Peyer's patch (tissue), 4 donors: ENCODE results near the gene ZNF827. TPM values are rescaled to one million over a fixed set of nuclear protein-coding genes. Genes with fewer than 3 reads are reported as not detected.
A peak's percentile ranks its signal among the peaks of the same experiment; 100 is the strongest.

Experiments
- DNase-seq, 3 donors: peaks; one replicate each; pipeline ENCODE4 v3.0.0-alpha.2; 2017 to 2019
- H3K27ac ChIP-seq, 4 donors: fragments of 200-600 bp; sonication (generic); one replicate each; pipeline ENCODE4 v1.5.1; 2016 to 2019
- H3K27me3 ChIP-seq, 2 donors: fragments of 200-600 bp; sonication (generic); one replicate each; pipeline ENCODE4 v1.5.1; 2019
- H3K36me3 ChIP-seq, 3 donors: fragments of 200-600 bp; sonication (generic); one replicate each; pipeline ENCODE4 v1.5.1; 2016 to 2019
- H3K4me1 ChIP-seq, 4 donors: fragments of 200-600 bp; sonication (generic); one replicate each; pipeline ENCODE4 v1.5.1; 2016 to 2019
- H3K4me3 ChIP-seq, 4 donors: fragments of 200-600 bp; sonication (generic); 1 replicate in 3 of 4; 2 replicates in 1 of 4; pipeline ENCODE4 v1.5.1; 2016 to 2019; ENCODE audit warnings: mild to moderate bottlenecking in 1 of 4
- H3K9me3 ChIP-seq, 4 donors: fragments of 200-600 bp; sonication (generic); one replicate each; pipeline ENCODE4 v1.5.1; 2016 to 2019; ENCODE audit warnings: mild to moderate bottlenecking in 1 of 4
- POLR2A ChIP-seq, 2 donors: fragments of 450-650 bp; IDR thresholded peaks; one replicate each; pipeline ENCODE4 v1.5.1; 2017; ENCODE audit warnings: antibody characterized with exemption in 2 of 2, mild to moderate bottlenecking in 2 of 2, moderate library complexity in 2 of 2
- total RNA-seq, 4 donors: library from RNA; depleted of rRNA; stranded (reverse); fragments of >200 nt; gene quantifications; one replicate each; pipeline ENCODE4 v1.1.0, GENCODE V29; 2016
- TF ChIP-seq, protein P1 (sequence below), 6 experiments: fragments of 450-650 bp in 4 of 6; fragments of 200-600 bp in 2 of 6; sonication (generic) in 1 of 6; IDR thresholded peaks; one replicate each; pipeline ENCODE4 v1.5.1; 2017 to 2019; ENCODE audit warnings: antibody characterized with exemption in 6 of 6, mild to moderate bottlenecking in 3 of 6, moderate library complexity in 1 of 6

ZNF827 gene
- total RNA-seq, 4 donors from 2014 or later = 46.3 to 206 (median 60.5) TPM

DNA sequence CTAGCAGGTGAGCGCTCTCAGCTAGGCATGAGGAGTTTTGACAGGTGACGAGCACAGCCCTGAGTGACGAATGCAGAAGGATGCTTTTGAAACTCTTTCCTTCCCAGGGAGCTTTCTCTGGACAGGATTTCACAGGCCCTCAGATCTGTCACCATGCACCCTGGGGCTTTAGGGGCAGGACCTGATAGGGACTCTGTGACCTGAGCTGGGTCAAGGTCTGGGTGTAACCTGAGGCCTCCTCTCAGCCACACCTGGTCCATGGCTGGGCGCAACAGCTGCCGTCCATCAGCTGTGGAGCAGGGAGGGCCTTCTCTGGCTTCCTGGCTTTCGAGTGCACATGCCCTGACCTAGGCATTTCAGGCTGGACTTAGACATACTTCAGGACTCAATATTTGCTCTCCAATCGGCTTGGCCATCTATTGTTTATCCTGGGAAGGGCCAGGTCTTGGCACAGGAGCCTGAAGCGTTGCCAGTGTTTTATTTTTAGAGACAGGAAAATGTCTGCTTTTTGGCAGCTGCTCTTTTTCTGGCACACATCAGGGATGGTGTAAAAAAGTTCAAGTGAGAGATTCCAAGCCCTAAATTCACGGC lies 202.3 kb downstream of the ZNF827 start:
- Histone ChIP-seq H3K27ac (peak overlapping the region in 2 of 4 donors; percentile 20 to 97), H3K27me3 (no peaks in the 10 kb centered on the region), H3K9me3 (no peaks in the 10 kb centered on the region), H3K4me3 (no peak overlapping the region), H3K36me3 (no peaks in the 10 kb centered on the region), H3K4me1 (peaks cover 0 to 34% (median 4%) of the 10 kb centered on the region in 4 donors)
- TF ChIP-seq, protein P1, sequence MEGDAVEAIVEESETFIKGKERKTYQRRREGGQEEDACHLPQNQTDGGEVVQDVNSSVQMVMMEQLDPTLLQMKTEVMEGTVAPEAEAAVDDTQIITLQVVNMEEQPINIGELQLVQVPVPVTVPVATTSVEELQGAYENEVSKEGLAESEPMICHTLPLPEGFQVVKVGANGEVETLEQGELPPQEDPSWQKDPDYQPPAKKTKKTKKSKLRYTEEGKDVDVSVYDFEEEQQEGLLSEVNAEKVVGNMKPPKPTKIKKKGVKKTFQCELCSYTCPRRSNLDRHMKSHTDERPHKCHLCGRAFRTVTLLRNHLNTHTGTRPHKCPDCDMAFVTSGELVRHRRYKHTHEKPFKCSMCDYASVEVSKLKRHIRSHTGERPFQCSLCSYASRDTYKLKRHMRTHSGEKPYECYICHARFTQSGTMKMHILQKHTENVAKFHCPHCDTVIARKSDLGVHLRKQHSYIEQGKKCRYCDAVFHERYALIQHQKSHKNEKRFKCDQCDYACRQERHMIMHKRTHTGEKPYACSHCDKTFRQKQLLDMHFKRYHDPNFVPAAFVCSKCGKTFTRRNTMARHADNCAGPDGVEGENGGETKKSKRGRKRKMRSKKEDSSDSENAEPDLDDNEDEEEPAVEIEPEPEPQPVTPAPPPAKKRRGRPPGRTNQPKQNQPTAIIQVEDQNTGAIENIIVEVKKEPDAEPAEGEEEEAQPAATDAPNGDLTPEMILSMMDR (IDR thresholded peaks at IDR 0.05) = no peak
- DNase-seq = peak in 1 of 3 donors; percentile 49

DNA sequence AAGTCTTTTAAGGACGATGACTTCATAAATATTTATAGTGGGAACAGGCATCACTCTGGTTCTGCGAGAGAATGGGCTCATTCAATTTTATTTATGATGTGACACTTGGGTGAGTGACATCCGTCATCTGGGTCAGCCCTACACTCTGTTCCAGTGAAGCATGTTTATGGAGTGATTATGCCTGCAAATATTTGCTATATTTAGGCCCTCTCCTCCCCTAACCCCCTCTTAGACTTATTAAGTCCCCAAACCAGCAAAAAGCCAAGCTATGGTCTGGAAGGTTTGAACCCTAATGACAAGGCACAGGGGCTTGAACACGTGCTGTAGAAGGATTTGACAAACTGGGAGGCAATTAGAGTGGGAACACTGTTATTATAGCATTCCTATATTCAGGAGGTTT lies 202.8 kb downstream of the ZNF827 start:
- TF ChIP-seq POLR2A (IDR thresholded peaks at IDR 0.05) = no peak
- Histone ChIP-seq H3K27me3 (no peaks in the 10 kb centered on the region), H3K27ac (peak overlapping the region in 2 of 4 donors; percentile 20 to 97), H3K9me3 (no peaks in the 10 kb centered on the region), H3K4me3 (no peak overlapping the region), H3K4me1 (peaks cover 0 to 37% (median 4%) of the 10 kb centered on the region in 4 donors), H3K36me3 (no peaks in the 10 kb centered on the region)
- no peak for DNase-seq

DNA sequence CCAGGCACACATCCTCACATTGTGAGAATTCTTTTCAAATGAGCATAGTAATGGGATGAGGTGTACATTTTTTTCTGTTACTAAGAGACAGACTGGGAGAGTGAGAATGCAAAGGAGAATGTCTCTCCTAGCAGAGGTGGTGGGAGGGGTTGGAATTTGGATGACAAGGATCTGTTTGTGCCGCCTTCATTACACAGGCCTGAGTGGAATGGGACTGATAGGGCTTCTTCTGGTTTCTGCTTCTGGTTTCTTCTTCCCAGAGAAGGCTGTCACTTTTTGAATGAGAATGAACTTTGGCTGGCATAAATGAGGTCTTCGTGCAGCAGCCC lies 203.3 kb downstream of the ZNF827 start:
- H3K9me3 ChIP-seq = no peaks in the 10 kb centered on the region
- TF ChIP-seq POLR2A (IDR thresholded peaks at IDR 0.05) = no peak
- TF ChIP-seq, protein P1 (IDR thresholded peaks at IDR 0.05) = no peak
- no peaks in the 10 kb centered on the region for H3K27me3 ChIP-seq
- H3K27ac ChIP-seq = peak overlapping the region in 1 of 4 donors; percentile 97
- DNase-seq = no peak
- no peak overlapping the region for H3K4me3 ChIP-seq
- peaks cover 0 to 39% (median 4%) of the 10 kb centered on the region in 4 donors for H3K4me1 ChIP-seq
- H3K36me3 ChIP-seq = no peaks in the 10 kb centered on the region

DNA sequence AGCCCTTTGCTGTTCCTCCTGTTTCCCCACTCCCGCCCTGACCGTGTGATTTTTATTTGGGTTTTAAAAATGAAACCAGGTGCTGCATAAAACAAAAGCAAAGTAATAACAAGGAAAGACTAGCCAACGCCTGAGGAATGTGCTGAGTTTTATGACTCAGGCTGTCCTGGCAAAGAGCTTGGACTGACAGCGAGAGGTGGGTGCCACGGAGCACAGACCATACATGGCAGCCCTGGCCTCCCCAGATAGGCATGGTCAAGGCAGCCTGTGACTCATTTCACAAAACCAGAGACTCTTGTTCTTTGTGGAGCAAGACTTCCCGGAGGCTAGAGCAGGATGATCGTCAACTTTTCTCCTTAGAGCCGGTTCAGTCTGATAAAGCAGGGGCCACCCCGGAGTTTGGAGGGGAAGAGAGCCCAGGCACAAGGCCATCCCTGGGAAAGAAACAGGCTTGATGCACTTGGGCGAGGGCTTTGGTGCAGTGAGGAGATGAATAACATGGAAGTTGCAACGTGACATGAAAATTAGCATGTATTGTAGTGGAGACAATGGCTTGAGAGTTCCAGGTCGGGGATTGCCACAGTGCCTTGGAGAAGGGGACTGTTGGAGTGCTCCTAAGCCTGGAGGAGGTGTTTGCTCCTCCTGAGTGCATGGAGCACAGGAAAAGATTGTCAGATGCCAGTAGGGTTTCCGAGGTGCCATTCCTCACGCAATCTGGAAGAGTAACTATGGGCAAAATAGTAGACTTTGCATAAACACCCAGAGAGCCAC lies 203.9 kb downstream of the ZNF827 start:
- TF ChIP-seq, protein P1 (IDR thresholded peaks at IDR 0.05) = no peak
- TF ChIP-seq POLR2A (IDR thresholded peaks at IDR 0.05) = no peak
- Histone ChIP-seq H3K9me3 (no peaks in the 10 kb centered on the region), H3K4me1 (peaks cover 0 to 39% (median 4%) of the 10 kb centered on the region in 4 donors), H3K27me3 (no peaks in the 10 kb centered on the region), H3K36me3 (no peaks in the 10 kb centered on the region), H3K4me3 (peak overlapping the region in 2 of 4 donors; percentile 9 to 12), H3K27ac (peak overlapping the region in 3 of 4 donors; percentile 83 to 97 (median 86))
- DNase-seq = peak in 1 of 3 donors; percentile 56

DNA sequence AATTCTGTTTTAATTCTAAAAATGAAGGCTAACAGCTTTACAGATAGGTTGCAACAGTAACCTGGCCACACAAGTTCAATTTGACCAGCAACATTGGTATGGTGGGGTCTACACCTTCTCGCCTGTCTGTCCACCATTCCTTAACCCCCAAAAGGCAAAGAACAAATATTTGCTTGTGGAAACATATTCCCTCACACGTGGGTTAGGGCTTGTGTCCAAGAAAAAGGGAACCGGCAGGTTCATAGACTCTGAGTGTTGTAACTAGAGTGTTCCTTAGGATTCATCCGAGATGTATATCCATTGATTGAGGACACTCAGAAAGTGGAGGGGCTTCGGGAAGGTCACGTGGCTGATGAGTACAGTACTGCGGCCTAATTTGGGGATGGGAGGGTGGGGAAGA lies 204.6 kb downstream of the ZNF827 start:
- no peak for TF ChIP-seq POLR2A (IDR thresholded peaks at IDR 0.05)
- TF ChIP-seq, protein P1 (IDR thresholded peaks at IDR 0.05) = no peak
- no peak for DNase-seq
- peak overlapping the region in 3 of 4 donors; percentile 83 to 97 (median 86) for H3K27ac ChIP-seq
- H3K4me3 ChIP-seq = peak overlapping the region in 2 of 4 donors; percentile 9 to 78
- H3K36me3 ChIP-seq = no peaks in the 10 kb centered on the region
- H3K4me1 ChIP-seq = peaks cover 0 to 39% (median 4%) of the 10 kb centered on the region in 4 donors
- H3K9me3 ChIP-seq = no peaks in the 10 kb centered on the region
- no peaks in the 10 kb centered on the region for H3K27me3 ChIP-seq
